ENCODE data around the gene ROBO3.

- TF ChIP-seq CTCF (IDR thresholded peaks at IDR 0.05 in 8 of 11, conservative IDR thresholded peaks at IDR 0.05 in 3 of 11) = no peak
- TF ChIP-seq POLR2A (IDR thresholded peaks at IDR 0.05) = no peak
- no peak for TF ChIP-seq POLR2AphosphoS5 (IDR thresholded peaks at IDR 0.05)
These were observed 51.9 kb downstream of the ROBO3 start for GRCh38 chr11:124917115-124917637.

Data from spleen (tissue), 7 donors.